ENCODE data around the gene SESTD1. TPM values are rescaled to one million over a fixed set of nuclear protein-coding genes. Genes with fewer than 3 reads are reported as not detected.

SESTD1 gene
- polyA plus RNA-seq, 2 of the 4 experiments (the other 2 are of a cell fraction): 12.6 to 26.0 TPM

GRCh38 chr2:179107737-179108136 lies 156.9 kb downstream of the SESTD1 start:
- TF ChIP-seq BHLHE40 (IDR thresholded peaks at IDR 0.05; ENCODE audit: low read depth, low read length) (no peak), KDM1A (IDR thresholded peaks at IDR 0.05; ENCODE audit: low read depth) (no peak), FOSB (CRISPR knock-in tag; IDR thresholded peaks at IDR 0.05) (no peak), ZNF302 (CRISPR knock-in tag; IDR thresholded peaks at IDR 0.05) (no peak), SREBF2 (IDR thresholded peaks at IDR 0.05) (no peak), HOXB13 (CRISPR knock-in tag; IDR thresholded peaks at IDR 0.05; ENCODE audit: low read depth) (no peak), HOXB5 (CRISPR knock-in tag; IDR thresholded peaks at IDR 0.05) (no peak), PHF8 (IDR thresholded peaks at IDR 0.05; ENCODE audit: borderline replicate concordance, low read depth) (no peak), POLR2A (IDR thresholded peaks at IDR 0.05; ENCODE audit: low read length) (no peak), EP300 (IDR thresholded peaks at IDR 0.05) (no peak), HMGXB4 (CRISPR knock-in tag; IDR thresholded peaks at IDR 0.05; ENCODE audit: borderline replicate concordance) (no peak), BCL3 (IDR thresholded peaks at IDR 0.05) (no peak), MAX (IDR thresholded peaks at IDR 0.05) (no peak), RARB (CRISPR knock-in tag; IDR thresholded peaks at IDR 0.05) (no peak), RCOR1 (IDR thresholded peaks at IDR 0.05; ENCODE audit: low read depth, low read length) (no peak)
- H3K4me2 ChIP-seq: peak overlapping the region; percentile 59
- DNase-seq (ENCODE audit: low read depth in 1 of 2, low spot score in 1 of 2): peak in 1 of 2 experiments; percentile 35
- H3K4me3 ChIP-seq: no peak overlapping the region
- ChIA-PET POLR2A (no interaction called here), CTCF (no interaction called here)
- H3K9me3 ChIP-seq: no peaks in the 10 kb centered on the region
- H3K4me1 ChIP-seq: peaks cover 47% of the 10 kb centered on the region
- H3K27ac ChIP-seq: peak overlapping the region in 1 of 2 experiments; percentile 70; a peak in 4 of 6 replicates
- ATAC-seq: peak in 1 of 2 experiments; percentile 60; a peak in 2 of 6 replicates
- FAIRE-seq: no peak

- ChIA-PET CTCF (interaction anchor here (0.8 kb wide), 1 partner anchor 22 kb away, joined by 4 read pairs; no protein-coding TSS in a partner anchor), POLR2A (no interaction called here)
- Histone ChIP-seq H3K4me2 (peak overlapping the region; percentile 59), H3K9me3 (no peaks in the 10 kb centered on the region), H3K4me3 (peak overlapping the region; percentile 9; the same call in 1 of the 3 replicates), H3K4me1 (peaks cover 47% of the 10 kb centered on the region), H3K27ac (peak overlapping the region; percentile 22 to 78; a peak in 3 of 6 replicates)
- no peak for FAIRE-seq
- peak; percentile 5 to 84 for DNase-seq (ENCODE audit: low read depth in 1 of 2, low spot score in 1 of 2)
- peak; percentile 76 to 79 for ATAC-seq
- 5% methylated on average over 3 of the region's 3 CpGs for WGBS (ENCODE audit: missing lambda C conversion rate)
- TF ChIP-seq HOXA7 (CRISPR knock-in tag; IDR thresholded peaks at IDR 0.05) (no peak), FOSB (CRISPR knock-in tag; IDR thresholded peaks at IDR 0.05) (no peak), POLR2A (IDR thresholded peaks at IDR 0.05; ENCODE audit: low read length) (no peak), RFX5 (IDR thresholded peaks at IDR 0.05) (no peak), SMC3 (IDR thresholded peaks at IDR 0.05) (no peak), HES2 (IDR thresholded peaks at IDR 0.05) (no peak), FOSL2 (IDR thresholded peaks at IDR 0.05) (peak; percentile 77), FOSL2 (CRISPR knock-in tag; IDR thresholded peaks at IDR 0.05) (peak; percentile 89), NPAS2 (CRISPR knock-in tag; IDR thresholded peaks at IDR 0.05; ENCODE audit: borderline replicate concordance) (no peak), USF2 (IDR thresholded peaks at IDR 0.05) (no peak), CHD4 (IDR thresholded peaks at IDR 0.05; ENCODE audit: borderline replicate concordance) (no peak), REST (IDR thresholded peaks at IDR 0.05) (no peak), HOXB5 (CRISPR knock-in tag; IDR thresholded peaks at IDR 0.05) (no peak), MYC (IDR thresholded peaks at IDR 0.05; ENCODE audit: borderline replicate concordance, low read length) (no peak), HDAC2 (IDR thresholded peaks at IDR 0.05) (no peak), JUN (IDR thresholded peaks at IDR 0.05) (peak; percentile 38 to 65; a peak in 3 of 5 replicates), CHD2 (IDR thresholded peaks at IDR 0.05; ENCODE audit: low read length, partially characterized antibody) (no peak), MAFK (IDR thresholded peaks at IDR 0.05; ENCODE audit: partially characterized antibody) (no peak), PHF8 (IDR thresholded peaks at IDR 0.05; ENCODE audit: borderline replicate concordance, low read depth) (no peak), NFE2L2 (conservative IDR thresholded peaks at IDR 0.05; ENCODE audit: low read length) (no peak)
Observed at GRCh38 chr2:179106676-179107428, 157.8 kb downstream of the SESTD1 start.
